HG02610 (cell line): ENCODE measurements around the gene YJEFN3.

Source experiments
- ATAC-seq: cut with Tn5 transposase; IDR thresholded peaks from one replicate; pipeline ENCODE4 v1.9.1; 2021; ENCODE audit warnings: mild to moderate bottlenecking, moderate library complexity; ENCODE audit not compliant: unreplicated experiment

The YJEFN3 gene

GRCh38 chr19:19495614-19496603 lies 32.8 kb upstream of the YJEFN3 start:
- ATAC-seq, result no peak

DNA sequence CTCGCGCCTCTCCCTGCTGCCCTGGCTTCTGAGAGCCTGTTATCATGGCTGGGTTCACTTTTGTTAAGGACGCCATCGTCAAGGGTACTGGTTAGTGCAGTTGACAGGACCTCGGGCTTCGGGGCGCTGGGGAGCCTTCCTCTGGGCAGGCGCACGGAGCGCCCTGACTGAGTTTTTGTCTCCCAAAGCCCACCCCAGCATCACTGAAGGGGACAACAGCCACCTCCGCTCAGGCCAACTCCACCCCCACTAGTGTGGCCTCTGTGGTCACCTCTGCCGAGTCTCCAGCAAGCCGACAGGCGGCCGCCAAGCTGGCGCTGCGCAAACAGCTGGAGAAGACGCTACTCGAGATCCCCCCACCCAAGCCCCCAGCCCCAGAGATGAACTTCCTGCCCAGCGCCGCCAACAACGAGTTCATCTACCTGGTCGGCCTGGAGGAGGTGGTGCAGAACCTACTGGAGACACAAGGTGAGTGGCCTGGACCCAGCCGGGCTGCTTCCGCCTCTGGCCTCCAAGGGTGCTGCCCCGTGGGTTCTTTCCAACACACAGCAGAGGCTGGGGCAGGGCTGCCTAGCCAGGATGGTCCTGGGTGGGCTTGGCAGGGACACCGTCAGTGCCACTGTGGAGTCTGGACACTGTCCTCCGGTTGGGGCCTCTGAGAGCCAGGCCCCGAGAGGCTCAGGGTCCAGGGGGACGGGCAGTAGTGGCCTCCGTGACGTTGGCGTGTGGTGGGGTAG lies 30.3 kb upstream of the YJEFN3 start:
- no peak for ATAC-seq

GRCh38 chr19:19499272-19499995 lies 29.3 kb upstream of the YJEFN3 start:
- ATAC-seq, result no peak

- no peak for ATAC-seq
These were observed 27.6 kb upstream of the YJEFN3 start for GRCh38 chr19:19500975-19501644.

DNA sequence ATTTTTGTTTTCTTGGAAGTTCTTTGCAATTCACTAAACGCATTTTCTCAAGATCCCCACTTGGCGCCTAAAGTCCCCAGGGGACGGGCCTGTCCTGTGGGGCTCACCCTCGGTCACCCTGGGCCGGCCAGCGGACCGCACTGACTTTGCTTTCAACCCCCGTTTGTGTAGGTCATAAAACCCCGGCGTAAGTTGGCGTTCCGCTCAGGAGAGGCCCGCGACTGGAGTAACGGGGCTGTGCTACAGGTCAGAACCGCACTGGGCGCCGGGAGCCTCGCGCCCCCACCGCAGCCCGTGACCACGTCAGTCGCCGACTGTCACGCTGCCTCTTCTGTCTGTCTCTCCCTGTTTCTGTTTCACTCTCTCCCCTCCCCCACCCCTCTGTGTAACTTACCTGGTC lies 26.9 kb upstream of the YJEFN3 start:
- ATAC-seq, result no peak

GRCh38 chr19:19502281-19502680 lies 26.4 kb upstream of the YJEFN3 start:
- ATAC-seq, result no peak

DNA sequence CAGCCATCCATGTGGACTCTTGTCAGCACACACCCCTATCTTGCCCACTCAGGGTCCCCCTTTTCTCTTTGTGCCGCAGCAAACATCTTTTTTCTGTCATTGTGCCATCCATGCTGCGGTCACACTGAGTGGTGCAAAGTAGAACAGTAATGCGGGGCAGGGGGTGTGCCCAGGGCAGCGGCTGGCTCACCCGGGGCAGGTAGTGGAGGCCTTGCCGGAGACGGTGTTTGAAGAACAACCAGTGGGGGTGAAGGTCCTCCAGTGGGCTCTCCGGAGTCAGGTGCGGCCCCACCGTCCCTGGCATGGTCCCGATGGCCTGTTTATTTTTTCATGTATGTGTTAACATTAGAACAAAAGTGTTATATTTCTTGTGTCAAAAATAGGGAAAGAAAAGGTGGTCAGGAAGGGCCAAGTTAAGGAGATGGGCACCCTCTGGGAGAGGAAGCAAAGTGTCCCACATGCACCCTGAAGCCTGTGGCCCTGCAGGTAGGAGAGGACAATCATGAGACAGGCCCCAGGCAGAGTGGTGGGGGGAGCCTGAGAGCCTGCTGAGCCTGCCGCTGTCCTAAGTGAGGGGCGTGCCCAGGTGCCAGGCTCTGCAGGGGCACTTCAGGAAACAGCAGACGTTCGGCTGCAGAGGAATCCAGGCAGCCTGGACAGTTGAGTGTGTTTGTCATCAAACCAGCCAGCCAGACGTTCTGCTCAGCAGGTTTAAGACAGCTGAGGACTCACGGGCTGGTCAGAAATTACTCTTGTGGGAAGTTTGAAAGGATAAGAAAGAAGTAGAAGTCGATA lies 25.7 kb upstream of the YJEFN3 start:
- ATAC-seq, result no peak

- no peak for ATAC-seq
These were observed 23.7 kb upstream of the YJEFN3 start for GRCh38 chr19:19504754-19505668.

- no peak for ATAC-seq
These were observed 22.9 kb upstream of the YJEFN3 start for GRCh38 chr19:19505669-19506326.

GRCh38 chr19:19506592-19506991 lies 22.1 kb upstream of the YJEFN3 start:
- ATAC-seq, result no peak

- ATAC-seq, result no peak
These were observed 21.4 kb upstream of the YJEFN3 start for GRCh38 chr19:19507354-19507753.

- no peak for ATAC-seq
These were observed 20.5 kb upstream of the YJEFN3 start for GRCh38 chr19:19508217-19508616.

DNA sequence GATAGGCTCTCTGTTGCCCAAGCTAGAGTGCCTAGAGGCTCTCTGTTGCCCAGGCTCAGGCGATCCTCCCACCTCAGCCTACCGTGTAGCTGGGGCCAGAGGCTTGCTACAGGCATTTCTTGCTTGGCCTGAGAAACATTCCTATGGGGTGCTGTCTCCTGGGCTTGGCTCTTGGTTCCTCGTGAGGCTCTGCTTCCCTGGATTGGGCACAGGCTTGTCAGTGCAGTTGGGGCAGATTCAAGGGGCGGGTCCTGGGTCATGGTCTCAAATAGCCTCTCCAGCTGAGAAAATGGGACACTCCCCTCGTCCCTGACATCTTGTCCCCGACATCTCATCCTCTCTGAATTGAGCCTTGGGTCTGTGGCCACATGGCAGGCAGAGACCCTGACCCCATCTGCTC lies 18.3 kb upstream of the YJEFN3 start:
- ATAC-seq, result no peak

GRCh38 chr19:19513682-19514081 lies 15.0 kb upstream of the YJEFN3 start:
- no peak for ATAC-seq

GRCh38 chr19:19514215-19514657 lies 14.5 kb upstream of the YJEFN3 start:
- no peak for ATAC-seq

DNA sequence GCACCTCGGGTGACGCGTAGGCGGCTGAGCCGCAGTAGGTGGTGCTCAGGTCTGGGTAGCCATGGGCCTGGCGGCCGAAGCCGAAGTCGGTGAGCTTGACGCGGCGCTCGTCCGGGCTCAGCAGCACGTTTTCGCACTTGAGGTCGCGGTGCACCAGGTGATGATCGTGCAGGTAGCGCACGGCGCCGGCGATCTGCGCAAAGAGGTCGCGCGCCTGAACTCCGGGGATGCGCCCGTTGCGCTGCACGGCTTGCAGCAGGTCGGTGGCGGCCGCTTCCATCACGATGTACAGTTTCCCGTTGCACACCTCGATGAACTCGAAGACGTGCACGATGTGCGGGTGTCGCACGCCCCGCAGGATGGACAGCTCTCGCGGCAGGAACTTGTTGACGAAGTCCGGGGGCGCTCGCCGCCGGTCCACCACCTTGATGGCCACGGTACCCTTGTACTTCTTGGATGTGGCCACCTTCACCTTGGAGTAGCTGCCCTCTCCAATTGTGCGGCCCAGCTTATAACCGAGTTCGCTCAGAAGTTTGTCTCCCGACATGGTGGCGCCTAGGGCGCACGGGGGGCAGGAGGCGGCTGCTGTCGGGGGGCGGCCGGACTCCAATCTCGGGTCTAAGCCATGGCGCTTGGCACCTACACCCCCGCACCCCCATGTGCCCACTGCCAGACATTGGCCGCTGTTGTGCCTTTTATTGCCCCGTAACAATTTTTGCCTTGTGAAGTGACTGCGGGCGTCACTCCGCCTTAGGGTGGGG lies 13.7 kb upstream of the YJEFN3 start, which contains the start of gene TSSK6:
TSS of gene TSSK6 (minus strand) at position 668 of the 761 bp plus-strand sequence. CDS start at position 547, 121 bp downstream.
- no peak for ATAC-seq
